ENCODE results near the gene SIPA1L3.

DNA sequence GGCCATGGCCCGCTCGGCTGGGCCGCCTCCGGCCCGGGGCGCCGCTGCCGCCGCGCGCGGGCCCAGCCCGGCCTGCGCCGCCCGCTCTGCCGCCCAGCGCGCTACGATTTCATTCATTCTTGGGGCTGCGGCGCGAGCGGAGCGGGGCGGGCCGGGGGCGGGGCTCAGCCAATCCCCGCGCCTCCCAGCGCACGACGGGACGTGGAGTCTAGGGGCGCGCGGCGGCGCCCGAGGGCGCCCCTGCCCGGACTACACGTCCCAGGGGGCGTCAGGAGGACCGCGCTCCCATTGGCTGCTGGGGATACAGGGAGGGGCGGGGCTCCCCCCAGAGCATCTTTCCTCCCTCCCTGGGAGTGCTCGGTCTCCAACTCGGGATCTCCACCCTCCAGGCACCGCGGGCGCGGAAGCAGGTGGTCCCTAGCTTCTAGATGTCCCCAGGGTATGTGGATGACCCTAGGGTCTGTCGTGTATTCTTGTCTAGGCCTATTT lies 322.6 kb downstream of the SIPA1L3 start:
- TF ChIP-seq REST (IDR thresholded peaks at IDR 0.05; ENCODE audit: unreplicated experiment) (no peak), CTCF (conservative IDR thresholded peaks at IDR 0.05; ENCODE audit: low read depth in 2 of 2) (no peak), JUNB (IDR thresholded peaks at IDR 0.05; ENCODE audit: unreplicated experiment) (no peak), EZH2 (IDR thresholded peaks at IDR 0.05; ENCODE audit: low read depth, unreplicated experiment) (no peak), POLR2AphosphoS5 (IDR thresholded peaks at IDR 0.05; ENCODE audit: low read depth) (no peak), CREB1 (CRISPR knock-in tag; IDR thresholded peaks at IDR 0.05; ENCODE audit: low read depth) (peak; percentile 33; the same call in 1 of the 2 replicates), EZH2phosphoT487 (IDR thresholded peaks at IDR 0.05; ENCODE audit: unreplicated experiment) (no peak), STAT1 (IDR thresholded peaks at IDR 0.05; ENCODE audit: unreplicated experiment) (no peak), ZNF331 (CRISPR knock-in tag; IDR thresholded peaks at IDR 0.05; ENCODE audit: low read depth) (no peak), NANOG (IDR thresholded peaks at IDR 0.05; ENCODE audit: borderline replicate concordance) (no peak), ZNF114 (CRISPR knock-in tag; IDR thresholded peaks at IDR 0.05) (no peak)
- TF ChIP-seq, protein P1, sequence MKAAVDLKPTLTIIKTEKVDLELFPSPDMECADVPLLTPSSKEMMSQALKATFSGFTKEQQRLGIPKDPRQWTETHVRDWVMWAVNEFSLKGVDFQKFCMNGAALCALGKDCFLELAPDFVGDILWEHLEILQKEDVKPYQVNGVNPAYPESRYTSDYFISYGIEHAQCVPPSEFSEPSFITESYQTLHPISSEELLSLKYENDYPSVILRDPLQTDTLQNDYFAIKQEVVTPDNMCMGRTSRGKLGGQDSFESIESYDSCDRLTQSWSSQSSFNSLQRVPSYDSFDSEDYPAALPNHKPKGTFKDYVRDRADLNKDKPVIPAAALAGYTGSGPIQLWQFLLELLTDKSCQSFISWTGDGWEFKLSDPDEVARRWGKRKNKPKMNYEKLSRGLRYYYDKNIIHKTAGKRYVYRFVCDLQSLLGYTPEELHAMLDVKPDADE (IDR thresholded peaks at IDR 0.05), result peak; percentile 74
- TF ChIP-seq, protein P2, sequence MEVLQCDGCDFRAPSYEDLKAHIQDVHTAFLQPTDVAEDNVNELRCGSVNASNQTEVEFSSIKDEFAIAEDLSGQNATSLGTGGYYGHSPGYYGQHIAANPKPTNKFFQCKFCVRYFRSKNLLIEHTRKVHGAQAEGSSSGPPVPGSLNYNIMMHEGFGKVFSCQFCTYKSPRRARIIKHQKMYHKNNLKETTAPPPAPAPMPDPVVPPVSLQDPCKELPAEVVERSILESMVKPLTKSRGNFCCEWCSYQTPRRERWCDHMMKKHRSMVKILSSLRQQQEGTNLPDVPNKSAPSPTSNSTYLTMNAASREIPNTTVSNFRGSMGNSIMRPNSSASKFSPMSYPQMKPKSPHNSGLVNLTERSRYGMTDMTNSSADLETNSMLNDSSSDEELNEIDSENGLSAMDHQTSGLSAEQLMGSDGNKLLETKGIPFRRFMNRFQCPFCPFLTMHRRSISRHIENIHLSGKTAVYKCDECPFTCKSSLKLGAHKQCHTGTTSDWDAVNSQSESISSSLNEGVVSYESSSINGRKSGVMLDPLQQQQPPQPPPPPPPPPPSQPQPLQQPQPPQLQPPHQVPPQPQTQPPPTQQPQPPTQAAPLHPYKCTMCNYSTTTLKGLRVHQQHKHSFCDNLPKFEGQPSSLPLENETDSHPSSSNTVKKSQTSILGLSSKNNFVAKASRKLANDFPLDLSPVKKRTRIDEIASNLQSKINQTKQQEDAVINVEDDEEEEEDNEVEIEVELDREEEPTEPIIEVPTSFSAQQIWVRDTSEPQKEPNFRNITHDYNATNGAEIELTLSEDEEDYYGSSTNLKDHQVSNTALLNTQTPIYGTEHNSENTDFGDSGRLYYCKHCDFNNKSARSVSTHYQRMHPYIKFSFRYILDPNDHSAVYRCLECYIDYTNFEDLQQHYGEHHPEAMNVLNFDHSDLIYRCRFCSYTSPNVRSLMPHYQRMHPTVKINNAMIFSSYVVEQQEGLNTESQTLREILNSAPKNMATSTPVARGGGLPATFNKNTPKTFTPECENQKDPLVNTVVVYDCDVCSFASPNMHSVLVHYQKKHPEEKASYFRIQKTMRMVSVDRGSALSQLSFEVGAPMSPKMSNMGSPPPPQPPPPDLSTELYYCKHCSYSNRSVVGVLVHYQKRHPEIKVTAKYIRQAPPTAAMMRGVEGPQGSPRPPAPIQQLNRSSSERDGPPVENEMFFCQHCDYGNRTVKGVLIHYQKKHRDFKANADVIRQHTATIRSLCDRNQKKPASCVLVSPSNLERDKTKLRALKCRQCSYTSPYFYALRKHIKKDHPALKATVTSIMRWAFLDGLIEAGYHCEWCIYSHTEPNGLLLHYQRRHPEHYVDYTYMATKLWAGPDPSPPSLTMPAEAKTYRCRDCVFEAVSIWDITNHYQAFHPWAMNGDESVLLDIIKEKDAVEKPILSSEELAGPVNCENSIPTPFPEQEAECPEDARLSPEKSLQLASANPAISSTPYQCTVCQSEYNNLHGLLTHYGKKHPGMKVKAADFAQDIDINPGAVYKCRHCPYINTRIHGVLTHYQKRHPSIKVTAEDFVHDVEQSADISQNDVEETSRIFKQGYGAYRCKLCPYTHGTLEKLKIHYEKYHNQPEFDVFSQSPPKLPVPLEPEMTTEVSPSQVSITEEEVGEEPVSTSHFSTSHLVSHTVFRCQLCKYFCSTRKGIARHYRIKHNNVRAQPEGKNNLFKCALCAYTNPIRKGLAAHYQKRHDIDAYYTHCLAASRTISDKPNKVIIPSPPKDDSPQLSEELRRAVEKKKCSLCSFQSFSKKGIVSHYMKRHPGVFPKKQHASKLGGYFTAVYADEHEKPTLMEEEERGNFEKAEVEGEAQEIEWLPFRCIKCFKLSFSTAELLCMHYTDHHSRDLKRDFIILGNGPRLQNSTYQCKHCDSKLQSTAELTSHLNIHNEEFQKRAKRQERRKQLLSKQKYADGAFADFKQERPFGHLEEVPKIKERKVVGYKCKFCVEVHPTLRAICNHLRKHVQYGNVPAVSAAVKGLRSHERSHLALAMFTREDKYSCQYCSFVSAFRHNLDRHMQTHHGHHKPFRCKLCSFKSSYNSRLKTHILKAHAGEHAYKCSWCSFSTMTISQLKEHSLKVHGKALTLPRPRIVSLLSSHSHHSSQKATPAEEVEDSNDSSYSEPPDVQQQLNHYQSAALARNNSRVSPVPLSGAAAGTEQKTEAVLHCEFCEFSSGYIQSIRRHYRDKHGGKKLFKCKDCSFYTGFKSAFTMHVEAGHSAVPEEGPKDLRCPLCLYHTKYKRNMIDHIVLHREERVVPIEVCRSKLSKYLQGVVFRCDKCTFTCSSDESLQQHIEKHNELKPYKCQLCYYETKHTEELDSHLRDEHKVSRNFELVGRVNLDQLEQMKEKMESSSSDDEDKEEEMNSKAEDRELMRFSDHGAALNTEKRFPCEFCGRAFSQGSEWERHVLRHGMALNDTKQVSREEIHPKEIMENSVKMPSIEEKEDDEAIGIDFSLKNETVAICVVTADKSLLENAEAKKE (CRISPR knock-in tag; IDR thresholded peaks at IDR 0.05), result no peak

All from GM23338 (cell line).